Subcutaneous adipose tissue (tissue), 4 donors: ENCODE data around the gene CBFA2T3. TPM values are rescaled to one million over a fixed set of nuclear protein-coding genes. Genes with fewer than 3 reads are reported as not detected.

Experiments
- CTCF ChIP-seq: fragments of 450-650 bp; IDR thresholded peaks from one replicate; pipeline ENCODE4 v1.5.1; 2016; ENCODE audit warnings: low read depth, mild to moderate bottlenecking, control low read depth, antibody characterized with exemption, moderate library complexity
- total RNA-seq, 4 donors: library from RNA; depleted of rRNA; stranded (reverse); fragments of >200 nt; gene quantifications; one replicate each; pipeline ENCODE4 v1.1.0, GENCODE V29; 2016

CBFA2T3 gene
- total RNA-seq, 4 donors from 2014 or later = 0.49 to 6.6 (median 1.1) TPM

- no peak for TF ChIP-seq CTCF
Observed at GRCh38 chr16:88917146-88917914, 59.7 kb downstream of the CBFA2T3 start.

GRCh38 chr16:88915639-88916327, 61.2 kb downstream of the CBFA2T3 start:
- no peak for TF ChIP-seq CTCF

- TF ChIP-seq CTCF = no peak
Observed at GRCh38 chr16:88914750-88915368, 62.1 kb downstream of the CBFA2T3 start.

- TF ChIP-seq CTCF = no peak
Observed at GRCh38 chr16:88913870-88914269, 63.1 kb downstream of the CBFA2T3 start.

- TF ChIP-seq CTCF = no peak
Observed at GRCh38 chr16:88913001-88913612, 63.9 kb downstream of the CBFA2T3 start.

DNA sequence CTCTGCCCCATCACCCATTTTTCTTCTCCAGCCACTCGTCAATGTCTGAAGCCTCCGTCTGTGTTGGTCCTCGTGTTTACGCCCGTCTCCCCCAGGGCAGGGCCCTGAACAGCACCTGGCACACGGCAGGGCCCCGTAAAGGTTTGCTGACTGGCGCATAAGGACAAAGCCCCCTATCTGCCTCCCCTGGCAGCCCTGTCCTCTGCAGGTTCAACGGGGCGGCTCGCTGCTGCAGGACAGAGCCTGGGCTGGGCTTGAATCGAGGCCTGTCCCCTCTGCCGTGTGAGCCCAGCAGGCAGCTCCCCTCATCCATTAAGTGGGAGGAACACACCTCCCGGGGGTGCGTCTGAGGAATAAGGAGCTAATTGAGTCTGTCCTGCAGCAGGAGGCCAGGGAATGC, 64.5 kb downstream of the CBFA2T3 start:
- TF ChIP-seq CTCF = no peak

GRCh38 chr16:88911946-88912310, 65.1 kb downstream of the CBFA2T3 start:
- no peak for TF ChIP-seq CTCF
